ENCODE data around the gene SLC12A3.
A peak's percentile ranks its signal among the peaks of the same experiment; 100 is the strongest.
"Not testable (repeated sequence)": the region's sequence is repeated elsewhere in the genome, so short reads cannot be mapped to it uniquely, and the experiment has no call there.

The SLC12A3 gene

DNA sequence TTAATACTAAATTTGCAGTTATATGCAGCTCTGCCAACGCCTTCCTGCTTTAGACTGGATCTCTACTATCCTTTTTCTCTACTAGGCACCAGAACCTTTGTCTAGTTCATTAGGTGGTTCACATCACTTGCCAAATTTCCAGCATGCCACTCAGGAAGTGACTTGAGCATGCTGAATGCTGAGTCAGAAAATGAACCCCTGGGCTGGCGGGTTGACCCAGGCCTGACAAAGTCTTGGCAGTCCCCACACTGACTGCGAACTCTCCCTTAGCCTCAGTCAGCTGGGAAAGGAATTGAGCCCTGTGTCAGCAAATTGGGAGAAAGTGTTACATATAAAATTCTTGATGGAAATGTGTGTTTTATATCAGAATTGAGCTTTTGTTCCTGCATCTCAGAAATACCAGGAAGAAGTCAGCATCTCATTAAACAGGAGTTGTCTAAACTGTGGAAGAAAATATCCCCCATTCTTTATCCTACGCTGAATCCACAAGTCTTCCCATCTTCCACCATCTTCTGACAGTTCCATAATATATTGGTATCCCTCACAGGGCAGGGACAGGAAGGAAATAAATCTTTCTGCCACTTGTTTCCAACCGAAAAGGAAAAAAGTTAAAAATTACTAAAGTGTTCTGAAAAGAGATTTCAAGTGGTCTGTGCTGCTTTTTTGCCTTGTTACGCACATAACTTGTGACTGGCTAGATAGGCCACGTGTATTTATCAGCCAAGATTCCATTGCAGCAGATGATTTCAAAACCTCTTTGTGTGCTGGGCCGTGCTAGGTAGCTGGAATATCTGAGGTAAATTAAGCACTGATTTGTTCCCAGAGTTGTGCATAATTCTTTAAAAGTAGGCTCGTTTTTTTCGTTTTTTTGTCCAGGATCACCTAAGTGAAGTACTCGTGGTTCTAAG, 16.7 kb upstream of the SLC12A3 start:
- DNase-seq (ENCODE audit: low spot score): no peak

- no peak for DNase-seq (ENCODE audit: low spot score)
These were observed 15.9 kb upstream of the SLC12A3 start for GRCh38 chr16:56848955-56849689.

DNA sequence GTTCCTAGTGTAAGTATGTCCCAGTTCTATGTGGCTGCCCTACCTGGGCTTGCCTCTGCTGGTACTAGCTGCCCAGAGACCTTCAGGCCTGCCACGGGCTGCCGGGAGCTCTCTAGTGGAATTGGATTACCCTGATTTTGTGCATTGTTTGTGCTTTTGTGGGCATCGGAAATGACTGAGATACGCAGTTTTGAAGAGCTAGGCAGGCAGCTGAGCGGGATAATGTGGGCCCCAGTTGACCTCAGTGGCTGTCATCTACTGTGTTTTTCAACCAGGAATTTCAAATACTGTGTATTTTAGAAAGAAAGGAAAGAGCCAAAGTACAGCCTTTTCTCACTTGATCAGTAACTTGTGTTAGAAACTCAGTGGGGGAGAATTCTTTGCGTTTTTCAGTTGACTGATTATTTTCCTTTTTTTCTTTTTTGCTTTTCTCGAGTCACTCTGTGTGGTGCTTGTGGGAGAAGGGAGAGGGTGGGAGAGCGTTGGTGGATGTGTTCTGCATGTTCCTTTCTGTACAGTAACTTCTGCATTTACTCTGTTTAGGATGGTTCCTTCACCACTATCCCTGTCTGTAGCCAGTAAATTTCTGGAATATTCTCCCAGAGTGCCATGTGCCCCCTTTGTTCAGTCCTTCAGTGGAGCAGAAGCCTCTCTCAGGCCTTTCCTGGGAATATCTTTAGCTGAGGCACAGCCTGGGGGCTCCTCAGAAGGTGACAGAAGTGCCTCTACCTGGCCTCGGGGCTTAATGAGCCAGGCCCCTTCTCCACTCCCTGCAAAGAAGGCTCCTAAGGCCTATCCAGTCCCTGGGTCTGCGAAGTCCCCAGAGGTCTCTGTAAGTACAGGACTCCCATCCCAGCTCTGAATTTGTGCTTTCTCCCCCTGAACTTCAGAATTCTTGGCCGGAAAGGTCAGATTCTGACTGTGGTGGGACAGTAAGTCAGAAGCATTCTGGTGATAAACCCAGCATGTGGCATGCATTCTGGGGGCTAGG, 15.0 kb upstream of the SLC12A3 start:
- DNase-seq (ENCODE audit: low spot score): no peak

DNA sequence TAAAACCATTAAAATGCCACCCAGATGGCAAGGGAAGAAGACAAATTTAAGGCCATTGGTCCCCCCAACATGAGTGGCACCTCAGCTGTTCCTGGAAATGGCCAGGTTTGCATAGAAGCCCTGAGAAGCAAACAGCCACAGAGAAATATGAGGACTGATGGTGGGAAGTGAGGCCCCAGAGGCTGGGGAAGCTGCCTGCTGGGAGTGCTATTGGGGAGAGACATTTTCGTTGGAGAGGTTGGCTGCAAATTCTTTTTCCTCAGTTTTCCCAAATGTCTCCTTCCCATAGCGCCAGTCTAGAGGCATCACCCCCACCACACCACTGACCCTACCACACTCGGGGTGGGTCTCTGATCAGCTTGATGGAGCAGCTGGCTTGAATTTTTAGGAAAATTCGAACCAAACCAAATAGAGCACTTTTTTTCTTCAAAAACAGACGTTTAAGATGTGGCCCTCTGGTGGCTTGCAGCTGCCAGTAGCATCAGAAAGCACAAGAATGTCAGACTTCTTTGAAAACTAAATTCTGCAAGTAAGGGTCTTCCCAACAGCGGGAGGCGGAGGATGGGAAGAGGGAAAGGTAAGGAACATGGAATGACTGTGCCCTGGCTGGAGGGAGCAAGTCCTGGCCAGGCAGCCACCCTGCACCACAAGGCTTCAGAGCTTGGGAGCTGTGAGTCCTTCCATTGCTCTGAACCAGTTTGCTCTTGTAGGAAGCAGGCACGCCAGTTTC, 13.2 kb upstream of the SLC12A3 start:
- no peak for DNase-seq (ENCODE audit: low spot score)

- no peak for DNase-seq (ENCODE audit: low spot score)
These were observed 12.6 kb upstream of the SLC12A3 start for GRCh38 chr16:56852401-56852730.

GRCh38 chr16:56852968-56853367, 12.0 kb upstream of the SLC12A3 start:
- DNase-seq (ENCODE audit: low spot score): no peak

GRCh38 chr16:56855201-56855600, 9.8 kb upstream of the SLC12A3 start:
- no peak for DNase-seq (ENCODE audit: low spot score)

DNA sequence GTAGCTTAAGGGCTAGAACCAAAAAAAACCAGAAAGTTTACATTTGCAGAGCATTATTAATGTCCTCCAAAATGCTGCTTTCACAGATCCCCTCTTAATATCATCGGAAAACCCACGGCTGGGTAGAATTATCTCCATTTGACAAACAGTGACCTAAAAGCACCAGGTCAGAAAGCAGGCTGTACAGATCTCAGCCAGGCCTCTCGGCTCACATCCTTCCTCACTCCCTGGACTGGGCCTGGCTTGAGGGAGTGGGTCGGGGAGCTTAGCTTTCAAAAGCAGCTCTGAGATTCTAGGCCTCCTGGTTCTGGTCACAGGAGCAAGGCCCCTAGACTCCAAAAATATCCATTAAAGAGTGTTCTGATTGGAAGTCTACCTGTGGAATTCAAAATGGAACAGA, 9.1 kb upstream of the SLC12A3 start:
- DNase-seq (ENCODE audit: low spot score): no peak

- no peak for DNase-seq (ENCODE audit: low spot score)
These were observed 8.0 kb upstream of the SLC12A3 start for GRCh38 chr16:56856876-56857447.

DNA sequence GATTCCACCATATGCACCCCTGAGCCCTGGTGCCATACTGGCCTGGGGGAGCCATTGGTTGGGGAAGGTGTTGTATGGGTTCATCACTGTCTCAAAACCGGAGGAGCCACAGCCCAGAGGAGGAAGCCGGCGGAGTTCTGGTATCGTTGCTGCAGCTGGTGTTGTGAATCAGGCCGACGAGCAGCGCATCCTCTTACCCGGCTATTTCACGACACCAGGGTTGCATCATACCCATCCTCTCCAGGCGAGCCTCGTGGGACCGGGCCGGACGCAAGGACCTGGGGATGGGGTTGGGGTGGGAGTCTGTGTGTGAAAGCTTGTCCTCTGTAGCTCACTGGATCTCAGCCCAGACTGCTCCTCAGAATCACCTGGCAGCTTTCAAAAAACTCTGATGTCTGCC, 6.6 kb upstream of the SLC12A3 start:
- DNase-seq (ENCODE audit: low spot score): no peak

DNA sequence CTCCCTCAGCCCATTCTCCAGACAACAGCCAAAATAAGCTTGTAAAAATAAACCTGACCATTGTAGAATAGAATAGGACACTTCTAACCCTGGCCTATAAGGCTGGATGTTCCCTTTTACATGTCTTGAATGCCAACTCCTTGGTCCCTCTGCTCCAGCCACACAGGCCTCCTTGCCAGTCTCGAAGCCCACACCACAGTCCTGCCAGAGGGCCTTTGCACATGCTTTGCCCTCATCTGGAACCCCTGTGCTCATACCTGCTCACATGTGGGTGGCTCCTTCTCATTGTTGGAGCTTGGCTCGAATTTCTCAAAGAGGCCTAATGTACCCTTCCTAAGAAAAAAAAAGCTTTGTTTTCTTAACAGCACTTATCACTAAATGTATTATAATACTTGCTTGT, 5.4 kb upstream of the SLC12A3 start:
- no peak for DNase-seq (ENCODE audit: low spot score)

- no peak for DNase-seq (ENCODE audit: low spot score)
These were observed 4.6 kb upstream of the SLC12A3 start for GRCh38 chr16:56860226-56861020.

- DNase-seq (ENCODE audit: low spot score): no peak
These were observed 3.9 kb upstream of the SLC12A3 start for GRCh38 chr16:56861092-56861610.

GRCh38 chr16:56861756-56862155, 3.3 kb upstream of the SLC12A3 start:
- DNase-seq (ENCODE audit: low spot score): no peak

GRCh38 chr16:56862776-56863175, 2.2 kb upstream of the SLC12A3 start:
- no peak for DNase-seq (ENCODE audit: low spot score)

- no peak for DNase-seq (ENCODE audit: low spot score)
These were observed 521 bp downstream of the SLC12A3 start for GRCh38 chr16:56865394-56866062.

DNA sequence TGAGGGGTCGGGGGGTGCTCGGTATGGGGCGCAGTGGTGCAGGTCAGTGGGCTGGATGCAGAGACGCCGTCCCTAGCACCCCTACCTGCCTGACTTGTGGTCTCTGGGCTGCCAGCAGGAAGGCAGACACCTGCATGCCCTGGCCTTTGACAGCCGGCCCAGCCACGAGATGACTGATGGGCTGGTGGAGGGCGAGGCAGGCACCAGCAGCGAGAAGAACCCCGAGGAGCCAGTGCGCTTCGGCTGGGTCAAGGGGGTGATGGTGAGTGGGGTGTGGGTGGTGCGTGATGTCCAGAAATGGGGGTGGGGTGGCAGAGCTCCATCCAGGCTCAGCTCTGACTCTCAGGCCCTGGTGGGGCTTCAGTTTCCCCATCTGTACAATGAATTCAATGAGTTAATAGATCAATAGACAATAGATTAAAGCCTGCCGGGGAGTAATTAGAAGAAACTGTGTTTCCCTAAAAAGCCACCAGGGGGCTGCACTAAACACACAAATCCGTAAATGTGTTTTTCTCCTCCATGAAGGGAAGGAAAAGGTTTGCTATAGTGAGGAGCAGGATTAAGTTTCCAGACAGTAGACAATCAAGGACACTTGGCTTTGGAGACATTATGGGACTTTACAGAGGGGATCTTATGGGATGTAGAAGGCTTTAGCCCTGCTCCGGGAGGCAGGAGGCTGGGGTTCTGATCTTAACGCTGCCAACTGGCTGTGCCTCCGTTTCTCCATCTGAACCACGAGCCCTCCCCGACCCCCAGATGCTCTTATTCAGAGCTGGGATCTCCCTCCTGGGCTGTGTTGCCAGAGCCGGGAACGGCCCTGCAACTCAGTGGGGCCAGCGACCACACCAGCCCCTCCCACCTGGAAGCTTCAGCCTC, 2.2 kb downstream of the SLC12A3 start:
- peak; percentile 56 for DNase-seq (ENCODE audit: low spot score)

GRCh38 chr16:56868175-56868574, 3.2 kb downstream of the SLC12A3 start:
- DNase-seq (ENCODE audit: low spot score): no peak

GRCh38 chr16:56868766-56869165, 3.8 kb downstream of the SLC12A3 start:
- not testable (repeated sequence) for DNase-seq (ENCODE audit: low spot score)
